ENCODE results near the gene SCAI. TPM values are rescaled to one million over a fixed set of nuclear protein-coding genes. Genes with fewer than 3 reads are reported as not detected.

SCAI gene
- total and polyA plus RNA-seq, 9 of the 15 experiments (the other 6 are each of a cell fraction or from before 2014, with no cell fraction given): 0.70 to 12.4 (median 4.2) TPM

DNA sequence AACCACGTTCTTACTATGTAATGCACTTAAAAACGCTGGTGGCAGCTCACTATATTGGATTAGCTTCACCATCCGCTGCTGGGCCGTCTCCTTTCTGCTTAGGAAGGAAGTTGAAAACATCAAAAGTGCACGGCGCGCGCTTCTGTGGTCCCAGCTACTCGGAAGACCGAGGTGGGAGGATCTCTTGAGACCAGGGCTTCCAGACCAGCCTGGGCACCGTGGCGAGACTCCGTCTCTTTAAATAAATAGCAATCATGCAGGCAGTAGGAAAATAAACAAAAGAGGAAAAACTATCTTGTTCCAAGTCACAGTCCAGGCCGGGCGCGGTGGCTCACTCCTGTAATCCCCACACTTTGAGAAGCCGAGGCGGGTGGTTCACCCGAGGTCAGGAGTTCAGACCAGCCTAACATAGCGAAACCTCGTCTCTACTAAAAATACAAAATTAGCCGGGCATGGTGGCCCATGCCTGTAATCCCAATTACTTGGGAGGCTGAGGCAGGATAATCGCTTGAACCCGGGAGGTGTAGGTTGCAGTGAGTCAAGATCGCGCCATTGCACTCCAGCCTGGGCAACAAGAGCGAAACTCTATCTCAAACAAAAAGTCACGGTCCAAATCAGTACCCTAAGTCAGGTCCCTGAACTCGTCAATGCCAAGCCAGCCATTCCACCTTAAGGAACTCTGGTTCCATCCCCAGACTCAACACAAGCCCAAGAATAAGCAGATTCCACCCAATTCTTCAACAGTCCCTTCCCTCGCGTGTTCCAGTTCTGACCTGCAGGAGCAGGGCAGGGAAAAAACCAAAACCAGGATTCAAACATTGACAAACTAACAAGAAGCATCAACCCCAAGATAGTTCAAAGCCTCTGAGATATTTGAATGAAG lies 201.4 kb downstream of the SCAI start (continued):
- TF ChIP-seq SP2 (IDR thresholded peaks at IDR 0.05; ENCODE audit: extremely low read depth, low read depth, low read length, poor library complexity, severe bottlenecking): no peak
- no peak for TF ChIP-seq TFAM (CRISPR knock-in tag; conservative IDR thresholded peaks at IDR 0.05)
- no peak for TF ChIP-seq GTF2B (IDR thresholded peaks at IDR 0.05; ENCODE audit: extremely low read depth, insufficient read length)
- no peak for TF ChIP-seq LARP7 (IDR thresholded peaks at IDR 0.05)
- TF ChIP-seq CREB5 (CRISPR knock-in tag; IDR thresholded peaks at IDR 0.05): no peak
- no peak for TF ChIP-seq NCOA1 (IDR thresholded peaks at IDR 0.05; ENCODE audit: low read depth)
- TF ChIP-seq, protein P1, sequence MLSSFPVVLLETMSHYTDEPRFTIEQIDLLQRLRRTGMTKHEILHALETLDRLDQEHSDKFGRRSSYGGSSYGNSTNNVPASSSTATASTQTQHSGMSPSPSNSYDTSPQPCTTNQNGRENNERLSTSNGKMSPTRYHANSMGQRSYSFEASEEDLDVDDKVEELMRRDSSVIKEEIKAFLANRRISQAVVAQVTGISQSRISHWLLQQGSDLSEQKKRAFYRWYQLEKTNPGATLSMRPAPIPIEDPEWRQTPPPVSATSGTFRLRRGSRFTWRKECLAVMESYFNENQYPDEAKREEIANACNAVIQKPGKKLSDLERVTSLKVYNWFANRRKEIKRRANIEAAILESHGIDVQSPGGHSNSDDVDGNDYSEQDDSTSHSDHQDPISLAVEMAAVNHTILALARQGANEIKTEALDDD (IDR thresholded peaks at IDR 0.05): no peak
- peak; percentile 23; the same call in 1 of the 2 replicates for TF ChIP-seq LEF1 (IDR thresholded peaks at IDR 0.05)
- TF ChIP-seq, protein P2, sequence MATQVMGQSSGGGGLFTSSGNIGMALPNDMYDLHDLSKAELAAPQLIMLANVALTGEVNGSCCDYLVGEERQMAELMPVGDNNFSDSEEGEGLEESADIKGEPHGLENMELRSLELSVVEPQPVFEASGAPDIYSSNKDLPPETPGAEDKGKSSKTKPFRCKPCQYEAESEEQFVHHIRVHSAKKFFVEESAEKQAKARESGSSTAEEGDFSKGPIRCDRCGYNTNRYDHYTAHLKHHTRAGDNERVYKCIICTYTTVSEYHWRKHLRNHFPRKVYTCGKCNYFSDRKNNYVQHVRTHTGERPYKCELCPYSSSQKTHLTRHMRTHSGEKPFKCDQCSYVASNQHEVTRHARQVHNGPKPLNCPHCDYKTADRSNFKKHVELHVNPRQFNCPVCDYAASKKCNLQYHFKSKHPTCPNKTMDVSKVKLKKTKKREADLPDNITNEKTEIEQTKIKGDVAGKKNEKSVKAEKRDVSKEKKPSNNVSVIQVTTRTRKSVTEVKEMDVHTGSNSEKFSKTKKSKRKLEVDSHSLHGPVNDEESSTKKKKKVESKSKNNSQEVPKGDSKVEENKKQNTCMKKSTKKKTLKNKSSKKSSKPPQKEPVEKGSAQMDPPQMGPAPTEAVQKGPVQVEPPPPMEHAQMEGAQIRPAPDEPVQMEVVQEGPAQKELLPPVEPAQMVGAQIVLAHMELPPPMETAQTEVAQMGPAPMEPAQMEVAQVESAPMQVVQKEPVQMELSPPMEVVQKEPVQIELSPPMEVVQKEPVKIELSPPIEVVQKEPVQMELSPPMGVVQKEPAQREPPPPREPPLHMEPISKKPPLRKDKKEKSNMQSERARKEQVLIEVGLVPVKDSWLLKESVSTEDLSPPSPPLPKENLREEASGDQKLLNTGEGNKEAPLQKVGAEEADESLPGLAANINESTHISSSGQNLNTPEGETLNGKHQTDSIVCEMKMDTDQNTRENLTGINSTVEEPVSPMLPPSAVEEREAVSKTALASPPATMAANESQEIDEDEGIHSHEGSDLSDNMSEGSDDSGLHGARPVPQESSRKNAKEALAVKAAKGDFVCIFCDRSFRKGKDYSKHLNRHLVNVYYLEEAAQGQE (IDR thresholded peaks at IDR 0.05; ENCODE audit: borderline replicate concordance): peak; percentile 71
- TF ChIP-seq, protein P2 (CRISPR knock-in tag; IDR thresholded peaks at IDR 0.05; ENCODE audit: low read depth): no peak
- TF ChIP-seq RFX1 (IDR thresholded peaks at IDR 0.05): no peak
- TF ChIP-seq, protein P3, sequence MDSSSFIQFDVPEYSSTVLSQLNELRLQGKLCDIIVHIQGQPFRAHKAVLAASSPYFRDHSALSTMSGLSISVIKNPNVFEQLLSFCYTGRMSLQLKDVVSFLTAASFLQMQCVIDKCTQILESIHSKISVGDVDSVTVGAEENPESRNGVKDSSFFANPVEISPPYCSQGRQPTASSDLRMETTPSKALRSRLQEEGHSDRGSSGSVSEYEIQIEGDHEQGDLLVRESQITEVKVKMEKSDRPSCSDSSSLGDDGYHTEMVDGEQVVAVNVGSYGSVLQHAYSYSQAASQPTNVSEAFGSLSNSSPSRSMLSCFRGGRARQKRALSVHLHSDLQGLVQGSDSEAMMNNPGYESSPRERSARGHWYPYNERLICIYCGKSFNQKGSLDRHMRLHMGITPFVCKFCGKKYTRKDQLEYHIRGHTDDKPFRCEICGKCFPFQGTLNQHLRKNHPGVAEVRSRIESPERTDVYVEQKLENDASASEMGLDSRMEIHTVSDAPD (CRISPR knock-in tag; IDR thresholded peaks at IDR 0.05): no peak
- TF ChIP-seq KLF16 (IDR thresholded peaks at IDR 0.05): no peak
- TF ChIP-seq MYBL2 (IDR thresholded peaks at IDR 0.05; ENCODE audit: low read depth): no peak
- TF ChIP-seq MYBL2 (CRISPR knock-in tag; IDR thresholded peaks at IDR 0.05; ENCODE audit: borderline replicate concordance): no peak
- TF ChIP-seq MXI1 (IDR thresholded peaks at IDR 0.05; ENCODE audit: low read depth, low read length): no peak

All from K562 (cell line).